A549 (cell line): ENCODE results near the gene CACNA2D2. TPM values are rescaled to one million over a fixed set of nuclear protein-coding genes. Genes with fewer than 3 reads are reported as not detected.

Source experiments
- ATAC-seq, 2 experiments: fragments of 200-7000 bp in 1 of 2; fragments of >200 bp in 1 of 2; cut with Nextera tagmentation in 1 of 2; cut with Tn5 transposase in 1 of 2; 3 replicates each; pipeline versions ENCODE4 v1.8.0 to v1.9.1; 2018 to 2020; ENCODE audit warnings: mild to moderate bottlenecking in 1 of 2, moderate library complexity in 1 of 2
- CTCF ChIA-PET: fragments of 300-600 bp; sonication (Branson Sonifier 250); formaldehyde crosslinking; extraction: SDS; loops from one replicate; lab custom pipeline; 2021; ENCODE audit warnings: antibody characterized with exemption, inconsistent platforms; lab: Yijun Ruan, JAX
- POLR2A ChIA-PET: fragments of 350-600 bp; formaldehyde crosslinking; extraction: SDS; loops from one replicate; lab custom pipeline; 2021; ENCODE audit warnings: antibody characterized with exemption, inconsistent platforms; lab: Yijun Ruan, JAX
- DNase-seq, 2 experiments: peaks; one replicate each; pipeline versions ENCODE4 v3.0.0 to v3.0.0-alpha.2; 2011 to 2016; ENCODE audit warnings: low read depth in 1 of 2, low spot score in 1 of 2
- FAIRE-seq: peaks from 2 replicates; lab custom pipeline; 2011; peaks lifted over from hg19 to GRCh38; lab: Jason Lieb, UNC
- H3K27ac ChIP-seq, 2 experiments: fragments of >200 bp; sonication (Bioruptor Twin); formaldehyde crosslinking; 3 replicates each; pipeline ENCODE4 v1.5.1; 2016 to 2017
- H3K4me1 ChIP-seq: fragments of >200 bp; sonication (Bioruptor Twin); formaldehyde crosslinking; 3 replicates; pipeline ENCODE4 v1.6.1; 2016
- H3K4me2 ChIP-seq: fragments of >200 bp; sonication (Bioruptor Twin); formaldehyde crosslinking; 3 replicates; pipeline ENCODE4 v1.6.1; 2016
- H3K4me3 ChIP-seq: fragments of >200 bp; sonication (Bioruptor Twin); formaldehyde crosslinking; 3 replicates; pipeline ENCODE4 v1.5.1; 2016
- H3K9me3 ChIP-seq: fragments of >200 bp; sonication (Bioruptor Twin); formaldehyde crosslinking; 3 replicates; pipeline ENCODE4 v1.6.1; 2016
- BHLHE40 ChIP-seq: IDR thresholded peaks from 2 replicates; pipeline ENCODE4 v1.6.1; 2012; ENCODE audit warnings: low read depth, low read length, inconsistent platforms
- CBX2 ChIP-seq: fragments of 200-600 bp; sonication (generic); IDR thresholded peaks from 2 replicates; pipeline ENCODE4 v1.6.1; 2016; ENCODE audit warnings: low read depth, mild to moderate bottlenecking, borderline replicate concordance
- CEBPB ChIP-seq, 2 experiments: fragments of >200 bp in 1 of 2; sonication (Bioruptor Twin) in 1 of 2; formaldehyde crosslinking in 1 of 2; IDR thresholded peaks; 2 replicates each; pipeline ENCODE4 v1.6.1; 2012 to 2016
- CHD2 ChIP-seq: fragments of 150-350 bp; IDR thresholded peaks from 2 replicates; pipeline ENCODE4 v1.6.1; 2014; ENCODE audit warnings: low read length; ENCODE audit not compliant: partially characterized antibody
- CHD4 ChIP-seq: fragments of 200-600 bp; sonication (generic); IDR thresholded peaks from 2 replicates; pipeline ENCODE4 v1.6.1; 2016; ENCODE audit warnings: antibody characterized with exemption, mild to moderate bottlenecking, borderline replicate concordance
- ESRRA ChIP-seq: fragments of 150-350 bp; IDR thresholded peaks from 2 replicates; pipeline ENCODE4 v1.6.1; 2014; ENCODE audit warnings: mild to moderate bottlenecking, low read length, borderline replicate concordance
- FOSL2 ChIP-seq, 2 experiments: fragments of 450-650 bp in 1 of 2; fragments of >200 bp in 1 of 2; sonication (Bioruptor Twin) in 1 of 2; formaldehyde crosslinking; IDR thresholded peaks; 2 replicates each; pipeline versions ENCODE4 v1.5.0 to v1.6.1; 2016 to 2020; ENCODE audit warnings: mild to moderate bottlenecking in 1 of 2, moderate library complexity in 1 of 2
- GATA3 ChIP-seq: IDR thresholded peaks from 2 replicates; pipeline ENCODE4 v1.6.1; 2012; ENCODE audit warnings: borderline replicate concordance
- HDAC2 ChIP-seq: fragments of 200-600 bp; sonication (generic); IDR thresholded peaks from 2 replicates; pipeline ENCODE4 v1.6.1; 2016
- HOXB5 ChIP-seq: fragments of 250-450 bp; sonication (Bioruptor Pico); IDR thresholded peaks from 2 replicates; pipeline ENCODE4 v1.5.0; 2020; ENCODE audit warnings: mild to moderate bottlenecking, moderate library complexity
- JUN ChIP-seq, 2 experiments: fragments of >200 bp; sonication (Bioruptor Twin); formaldehyde crosslinking; IDR thresholded peaks; 2 replicates in 1 of 2; 3 replicates in 1 of 2; pipeline ENCODE4 v1.6.1; 2016 to 2017
- JUNB ChIP-seq: fragments of >200 bp; sonication (Bioruptor Twin); formaldehyde crosslinking; IDR thresholded peaks from 2 replicates; pipeline ENCODE4 v1.6.1; 2016
- MAFK ChIP-seq: fragments of 450-650 bp; IDR thresholded peaks from 2 replicates; pipeline ENCODE4 v1.6.1; 2014; ENCODE audit not compliant: partially characterized antibody
- MAX ChIP-seq: IDR thresholded peaks from 2 replicates; pipeline ENCODE4 v1.6.1; 2012
- NR3C1 ChIP-seq: fragments of >200 bp; sonication (Bioruptor Twin); formaldehyde crosslinking; IDR thresholded peaks from 3 replicates; pipeline ENCODE4 v1.6.1; 2017
- POLR2AphosphoS2 ChIP-seq: conservative IDR thresholded peaks from 2 replicates; pipeline ENCODE4 v1.6.1; 2012; ENCODE audit warnings: low read length, improper control_type of control experiment, inconsistent platforms
- RAD21 ChIP-seq, 2 experiments: fragments of >200 bp in 1 of 2; sonication (Bioruptor Twin) in 1 of 2; formaldehyde crosslinking in 1 of 2; IDR thresholded peaks in 1 of 2; conservative IDR thresholded peaks in 1 of 2; 2 replicates in 1 of 2; 3 replicates in 1 of 2; pipeline ENCODE4 v1.6.1; 2012 to 2018; ENCODE audit warnings: inconsistent platforms in 1 of 2
- TP53 ChIP-seq: fragments of 250-450 bp; sonication (Bioruptor Pico); IDR thresholded peaks from 2 replicates; pipeline ENCODE4 v1.5.0; 2021; ENCODE audit warnings: mild to moderate bottlenecking, moderate library complexity
- ZC3H11A ChIP-seq: fragments of 450-650 bp; IDR thresholded peaks from 2 replicates; pipeline ENCODE4 v1.6.1; 2014; ENCODE audit warnings: antibody characterized with exemption, mild to moderate bottlenecking
- ZSCAN20 ChIP-seq: fragments of 250-450 bp; sonication (Bioruptor Pico); IDR thresholded peaks from 2 replicates; pipeline ENCODE4 v1.8.0; 2022; ENCODE audit warnings: mild to moderate bottlenecking, moderate library complexity
- WGBS: methylation state at CpG from one replicate; pipeline ENCODE4 v1.1.6; 2017; ENCODE audit errors: missing lambda C conversion rate; 5-methylcytosine and 5-hydroxymethylcytosine counted together
- polyA plus RNA-seq, 4 experiments: library from polyadenylated mRNA; depleted of rRNA in 3 of 4; stranded (reverse); fragments of >200 nt; fragmentation: RNase III in 1 of 4; extraction: RNeasy Plus Mini Kit Qiagen cat#74134 plus additional on column Dnase treatment in 1 of 4; gene quantifications; 2 replicates in 3 of 4; 3 replicates in 1 of 4; pipeline ENCODE4 v1.2.3, GENCODE V29; 2011 to 2017
- TF ChIP-seq, protein P1 (sequence below): fragments of 450-650 bp; IDR thresholded peaks from 2 replicates; pipeline ENCODE4 v1.6.1; 2014; ENCODE audit warnings: antibody characterized with exemption
- TF ChIP-seq, protein P2 (sequence below): fragments of >200 bp; sonication (Bioruptor Twin); formaldehyde crosslinking; IDR thresholded peaks from 2 replicates; pipeline ENCODE4 v1.6.1; 2016
- TF ChIP-seq, protein P3 (sequence below): fragments of >200 bp; sonication (Bioruptor Twin); formaldehyde crosslinking; IDR thresholded peaks from 3 replicates; pipeline ENCODE4 v1.5.1; 2016
- TF ChIP-seq, protein P4 (sequence below): fragments of 150-350 bp; IDR thresholded peaks from 2 replicates; pipeline ENCODE4 v1.6.1; 2014; ENCODE audit warnings: low read depth, mild to moderate bottlenecking, low read length
- TF ChIP-seq, protein P5 (sequence below): fragments of >200 bp; sonication (Bioruptor Twin); formaldehyde crosslinking; IDR thresholded peaks from 3 replicates; pipeline ENCODE4 v1.6.1; 2016

CACNA2D2 gene
- polyA plus RNA-seq, 2 of the 4 experiments (the other 2 are of a cell fraction): 0.21 to 0.75 TPM

- Histone ChIP-seq H3K9me3 (no peaks in the 10 kb centered on the region), H3K4me1 (peaks cover 21% of the 10 kb centered on the region), H3K4me2 (no peak overlapping the region), H3K4me3 (no peak overlapping the region), H3K27ac (no peak overlapping the region)
- POLR2A ChIA-PET: no interaction called here
- TF ChIP-seq CHD2: no peak
- TF ChIP-seq, protein P1, sequence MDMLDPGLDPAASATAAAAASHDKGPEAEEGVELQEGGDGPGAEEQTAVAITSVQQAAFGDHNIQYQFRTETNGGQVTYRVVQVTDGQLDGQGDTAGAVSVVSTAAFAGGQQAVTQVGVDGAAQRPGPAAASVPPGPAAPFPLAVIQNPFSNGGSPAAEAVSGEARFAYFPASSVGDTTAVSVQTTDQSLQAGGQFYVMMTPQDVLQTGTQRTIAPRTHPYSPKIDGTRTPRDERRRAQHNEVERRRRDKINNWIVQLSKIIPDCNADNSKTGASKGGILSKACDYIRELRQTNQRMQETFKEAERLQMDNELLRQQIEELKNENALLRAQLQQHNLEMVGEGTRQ: no peak
- TF ChIP-seq JUNB: no peak
- no peak for TF ChIP-seq CHD4
- no peak for TF ChIP-seq TP53 (CRISPR knock-in tag)
- no peak for TF ChIP-seq POLR2AphosphoS2
- TF ChIP-seq, protein P2, sequence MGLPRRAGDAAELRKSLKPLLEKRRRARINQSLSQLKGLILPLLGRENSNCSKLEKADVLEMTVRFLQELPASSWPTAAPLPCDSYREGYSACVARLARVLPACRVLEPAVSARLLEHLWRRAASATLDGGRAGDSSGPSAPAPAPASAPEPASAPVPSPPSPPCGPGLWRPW: no peak
- no peak for TF ChIP-seq RAD21 (conservative IDR thresholded peaks at IDR 0.05 in 1 of 2, IDR thresholded peaks at IDR 0.05 in 1 of 2)
- TF ChIP-seq, protein P3, sequence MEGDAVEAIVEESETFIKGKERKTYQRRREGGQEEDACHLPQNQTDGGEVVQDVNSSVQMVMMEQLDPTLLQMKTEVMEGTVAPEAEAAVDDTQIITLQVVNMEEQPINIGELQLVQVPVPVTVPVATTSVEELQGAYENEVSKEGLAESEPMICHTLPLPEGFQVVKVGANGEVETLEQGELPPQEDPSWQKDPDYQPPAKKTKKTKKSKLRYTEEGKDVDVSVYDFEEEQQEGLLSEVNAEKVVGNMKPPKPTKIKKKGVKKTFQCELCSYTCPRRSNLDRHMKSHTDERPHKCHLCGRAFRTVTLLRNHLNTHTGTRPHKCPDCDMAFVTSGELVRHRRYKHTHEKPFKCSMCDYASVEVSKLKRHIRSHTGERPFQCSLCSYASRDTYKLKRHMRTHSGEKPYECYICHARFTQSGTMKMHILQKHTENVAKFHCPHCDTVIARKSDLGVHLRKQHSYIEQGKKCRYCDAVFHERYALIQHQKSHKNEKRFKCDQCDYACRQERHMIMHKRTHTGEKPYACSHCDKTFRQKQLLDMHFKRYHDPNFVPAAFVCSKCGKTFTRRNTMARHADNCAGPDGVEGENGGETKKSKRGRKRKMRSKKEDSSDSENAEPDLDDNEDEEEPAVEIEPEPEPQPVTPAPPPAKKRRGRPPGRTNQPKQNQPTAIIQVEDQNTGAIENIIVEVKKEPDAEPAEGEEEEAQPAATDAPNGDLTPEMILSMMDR: no peak
- TF ChIP-seq HDAC2: no peak
- no peak for TF ChIP-seq ZC3H11A
- no peak for TF ChIP-seq CEBPB (IDR thresholded peaks at IDR 0.05)
- TF ChIP-seq, protein P4, sequence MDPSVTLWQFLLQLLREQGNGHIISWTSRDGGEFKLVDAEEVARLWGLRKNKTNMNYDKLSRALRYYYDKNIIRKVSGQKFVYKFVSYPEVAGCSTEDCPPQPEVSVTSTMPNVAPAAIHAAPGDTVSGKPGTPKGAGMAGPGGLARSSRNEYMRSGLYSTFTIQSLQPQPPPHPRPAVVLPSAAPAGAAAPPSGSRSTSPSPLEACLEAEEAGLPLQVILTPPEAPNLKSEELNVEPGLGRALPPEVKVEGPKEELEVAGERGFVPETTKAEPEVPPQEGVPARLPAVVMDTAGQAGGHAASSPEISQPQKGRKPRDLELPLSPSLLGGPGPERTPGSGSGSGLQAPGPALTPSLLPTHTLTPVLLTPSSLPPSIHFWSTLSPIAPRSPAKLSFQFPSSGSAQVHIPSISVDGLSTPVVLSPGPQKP: no peak
- TF ChIP-seq JUN (IDR thresholded peaks at IDR 0.05): no peak
- TF ChIP-seq NR3C1: no peak
- WGBS: 95% methylated on average over 8 of the region's 8 CpGs
- ATAC-seq: no peak
- DNase-seq: no peak
- FAIRE-seq: no peak
- CTCF ChIA-PET: interaction anchor here (1.2 kb wide), 1 partner anchor 27 kb away, joined by 3 read pairs; the partner anchor contains the start of genes HYAL3 and NAA80
Measured at GRCh38 chr3:50326182-50326541, 177.3 kb downstream of the CACNA2D2 start.

GRCh38 chr3:50325497-50326181 lies 177.8 kb downstream of the CACNA2D2 start:
- Histone ChIP-seq H3K4me3 (no peak overlapping the region), H3K9me3 (no peaks in the 10 kb centered on the region), H3K4me1 (peaks cover 21% of the 10 kb centered on the region), H3K4me2 (no peak overlapping the region), H3K27ac (no peak overlapping the region)
- TF ChIP-seq, protein P4: no peak
- no peak for TF ChIP-seq CBX2
- no peak for TF ChIP-seq MAX
- no peak for TF ChIP-seq MAFK
- TF ChIP-seq ZSCAN20 (CRISPR knock-in tag): no peak
- TF ChIP-seq JUN (IDR thresholded peaks at IDR 0.05): no peak
- no peak for TF ChIP-seq HOXB5 (CRISPR knock-in tag)
- TF ChIP-seq, protein P5, sequence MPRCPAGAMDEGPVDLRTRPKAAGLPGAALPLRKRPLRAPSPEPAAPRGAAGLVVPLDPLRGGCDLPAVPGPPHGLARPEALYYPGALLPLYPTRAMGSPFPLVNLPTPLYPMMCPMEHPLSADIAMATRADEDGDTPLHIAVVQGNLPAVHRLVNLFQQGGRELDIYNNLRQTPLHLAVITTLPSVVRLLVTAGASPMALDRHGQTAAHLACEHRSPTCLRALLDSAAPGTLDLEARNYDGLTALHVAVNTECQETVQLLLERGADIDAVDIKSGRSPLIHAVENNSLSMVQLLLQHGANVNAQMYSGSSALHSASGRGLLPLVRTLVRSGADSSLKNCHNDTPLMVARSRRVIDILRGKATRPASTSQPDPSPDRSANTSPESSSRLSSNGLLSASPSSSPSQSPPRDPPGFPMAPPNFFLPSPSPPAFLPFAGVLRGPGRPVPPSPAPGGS: no peak
- TF ChIP-seq BHLHE40: no peak
- TF ChIP-seq GATA3: no peak
- no peak for TF ChIP-seq ESRRA
- no peak for TF ChIP-seq JUNB
- TF ChIP-seq FOSL2 (IDR thresholded peaks at IDR 0.05): no peak
- no peak for TF ChIP-seq FOSL2 (CRISPR knock-in tag; IDR thresholded peaks at IDR 0.05)
- ChIA-PET POLR2A (no interaction called here), CTCF (interaction anchor here (1.1 to 5.1 kb wide), 6 partner anchors 9 to 131 kb away, joined by 3 to 56 read pairs (median 8); partner anchors contain the start of genes GNAI2, HYAL3 and NAA80)
- no peak for ATAC-seq
- WGBS: 80% methylated on average over 11 of the region's 11 CpGs
- no peak for DNase-seq
- FAIRE-seq: no peak
